GM19468 (cell line): Measurements from ENCODE around the gene CCL14.
"Not testable (repeated sequence)": the region's sequence is repeated elsewhere in the genome, so short reads cannot be mapped to it uniquely, and the experiment has no call there.

Experiments used
- ATAC-seq: cut with Tn5 transposase; IDR thresholded peaks from one replicate; pipeline ENCODE4 v1.9.1; 2021; ENCODE audit warnings: mild to moderate bottlenecking, moderate library complexity, moderate number of reproducible peaks; ENCODE audit not compliant: unreplicated experiment; ENCODE audit errors: extremely low read depth

CCL14 gene

DNA sequence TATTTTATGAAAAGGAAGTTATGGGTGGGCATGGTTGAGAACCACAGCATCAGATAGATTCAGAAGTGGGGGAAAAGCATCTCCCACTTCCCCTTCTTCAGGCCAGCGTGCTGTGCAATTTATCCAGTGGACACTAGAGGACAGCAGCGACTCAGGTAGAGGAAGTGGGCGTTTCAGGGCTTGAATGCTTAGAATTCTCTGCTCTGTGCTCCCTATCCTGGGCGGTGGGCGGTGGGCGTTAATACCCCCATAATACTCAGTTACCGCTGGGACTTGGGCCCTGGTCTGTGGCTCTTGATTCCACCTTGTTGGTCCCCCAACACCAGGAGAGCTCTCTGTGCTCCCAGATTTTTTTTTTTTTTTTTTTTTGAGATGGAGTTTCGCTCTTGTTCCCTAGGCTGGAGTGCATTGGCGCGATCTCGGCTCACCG, 39.4 kb downstream of the CCL14 start:
- ATAC-seq = no peak

DNA sequence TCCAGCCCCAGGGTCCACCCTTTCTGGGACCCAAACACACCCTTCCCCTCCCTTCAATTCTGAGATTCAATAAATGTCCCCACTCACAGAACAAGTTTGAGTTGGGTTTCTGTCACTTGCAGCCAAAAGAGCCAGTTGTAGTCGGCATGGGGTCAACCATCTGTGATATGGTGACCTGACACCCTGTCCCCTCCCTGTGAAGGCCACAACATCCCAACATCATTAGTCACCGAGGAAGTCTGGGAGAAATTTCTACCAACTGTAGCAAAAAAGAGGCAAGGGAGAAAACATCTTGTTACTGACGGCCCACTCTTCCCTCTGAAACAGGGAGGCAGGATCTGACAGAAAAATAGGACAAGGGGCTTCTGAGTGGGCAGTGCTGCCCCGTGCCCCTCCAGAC, 42.4 kb downstream of the CCL14 start:
- no peak for ATAC-seq

DNA sequence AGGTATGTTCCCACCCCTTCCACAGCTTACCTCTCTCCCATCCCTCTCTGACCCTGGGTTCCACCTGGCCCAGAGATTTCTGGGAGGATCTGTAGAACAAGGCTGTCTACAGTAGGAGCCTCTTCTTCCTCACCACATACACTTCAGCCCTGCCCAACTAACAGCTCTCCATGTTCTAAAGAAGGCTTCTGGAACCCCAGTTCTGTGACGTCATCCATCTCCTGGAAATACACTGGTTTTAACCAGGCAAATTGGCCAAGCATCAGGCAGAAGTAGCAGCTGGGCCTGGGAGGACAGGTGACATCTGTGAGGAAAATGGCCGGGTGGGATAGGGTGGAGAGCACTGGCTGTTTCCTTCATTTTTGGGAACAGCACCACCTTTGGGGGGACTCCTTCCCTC, 43.0 kb downstream of the CCL14 start, which contains the start of gene LYZL6:
Gene LYZL6, minus strand, starts transcription at position 177 of the 400 bp plus-strand sequence. CDS start 4,357 bp downstream, outside the sequence.
- ATAC-seq = no peak

DNA sequence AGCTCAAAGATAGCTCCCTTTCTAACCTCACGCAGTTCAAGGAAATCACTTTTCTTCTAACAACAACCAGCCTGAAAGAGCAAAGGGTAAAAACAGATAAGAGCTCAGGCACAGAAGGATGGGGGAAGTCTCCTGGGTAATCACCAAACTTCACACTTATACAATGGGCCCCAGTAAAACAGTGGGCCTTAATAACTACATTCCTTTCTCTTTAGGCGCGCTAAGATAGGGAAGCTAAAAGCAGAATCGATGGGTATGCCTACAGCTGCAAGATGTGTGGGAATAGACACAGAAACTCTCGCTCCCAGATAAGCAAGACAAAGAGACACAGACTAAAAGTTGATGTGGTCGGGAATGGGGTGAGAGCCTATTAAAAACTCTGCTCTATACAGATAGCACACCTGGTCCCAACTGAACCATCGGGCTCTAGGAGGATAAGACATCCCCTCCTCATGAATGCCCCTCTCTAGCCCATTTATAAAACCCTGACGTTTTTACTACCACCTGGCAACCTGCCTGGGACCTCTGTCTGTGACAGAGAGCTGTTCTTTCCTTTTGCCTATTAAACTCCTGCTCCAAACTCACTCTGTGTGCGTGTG, 43.8 kb downstream of the CCL14 start:
- no peak for ATAC-seq

DNA sequence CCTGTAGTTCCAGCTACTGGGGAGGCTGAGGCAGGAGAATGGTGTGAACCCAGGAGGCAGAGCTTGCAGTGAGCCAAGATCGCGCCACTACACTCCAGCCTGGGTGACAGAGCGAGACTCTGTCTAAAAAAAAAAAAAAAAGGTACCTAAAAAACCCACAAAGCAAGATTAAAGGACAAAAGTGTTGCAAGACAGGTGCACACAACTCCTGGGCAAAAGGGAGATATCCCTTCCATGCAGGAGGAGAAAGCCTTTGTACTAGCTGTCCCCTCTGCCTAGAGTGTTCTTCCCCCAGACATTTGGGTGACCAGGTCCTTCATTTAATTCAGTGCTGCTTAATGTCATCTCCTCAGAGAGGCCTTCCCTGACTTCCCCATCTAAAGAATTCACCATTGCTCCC, 48.0 kb downstream of the CCL14 start:
- not testable (repeated sequence) for ATAC-seq

DNA sequence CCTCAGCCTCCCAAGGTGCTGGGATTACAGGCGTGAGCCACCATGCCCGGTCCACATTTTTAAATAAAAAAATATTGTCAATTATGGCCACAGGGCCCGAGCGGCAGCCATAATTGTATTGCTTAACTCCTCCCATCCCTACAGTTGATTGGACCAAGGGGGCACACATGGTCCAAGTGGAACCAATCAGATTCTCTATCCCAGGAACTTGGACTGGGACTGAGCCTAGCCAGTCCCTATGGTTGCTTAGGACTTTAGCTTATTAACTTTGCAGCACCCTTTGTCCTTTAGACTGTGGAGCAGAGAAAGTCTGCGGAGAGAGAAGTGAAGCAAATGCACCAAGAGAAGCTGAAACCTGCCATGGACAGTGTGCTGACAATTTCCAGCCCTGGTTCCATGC, 50.5 kb downstream of the CCL14 start:
- no peak for ATAC-seq

DNA sequence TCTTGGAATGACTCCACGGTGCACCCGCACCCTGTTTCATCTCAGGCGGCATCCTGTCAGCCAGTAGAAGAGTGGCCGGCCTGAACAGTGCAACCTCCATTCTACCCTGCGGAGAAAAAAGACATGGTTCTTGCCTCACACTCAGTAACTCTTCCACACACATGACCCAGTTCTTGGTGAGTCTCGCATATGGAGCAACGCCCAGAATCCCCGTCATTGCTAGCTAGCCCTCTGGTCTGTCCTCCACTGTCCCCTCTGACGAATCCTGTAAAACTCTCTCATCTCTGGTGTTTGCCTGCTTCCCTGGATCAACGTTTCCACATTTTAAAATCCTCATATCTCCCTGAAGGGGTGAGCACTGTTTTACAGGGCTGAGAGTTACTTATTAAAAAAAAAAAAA, 51.8 kb downstream of the CCL14 start:
- no peak for ATAC-seq
